CMK (cell line): ENCODE data around the gene CYP27A1.

Experiments used
- DNase-seq: peaks from one replicate; pipeline ENCODE4 v3.0.0-alpha.2; 2010; ENCODE audit warnings: low read depth

Gene CYP27A1

DNA sequence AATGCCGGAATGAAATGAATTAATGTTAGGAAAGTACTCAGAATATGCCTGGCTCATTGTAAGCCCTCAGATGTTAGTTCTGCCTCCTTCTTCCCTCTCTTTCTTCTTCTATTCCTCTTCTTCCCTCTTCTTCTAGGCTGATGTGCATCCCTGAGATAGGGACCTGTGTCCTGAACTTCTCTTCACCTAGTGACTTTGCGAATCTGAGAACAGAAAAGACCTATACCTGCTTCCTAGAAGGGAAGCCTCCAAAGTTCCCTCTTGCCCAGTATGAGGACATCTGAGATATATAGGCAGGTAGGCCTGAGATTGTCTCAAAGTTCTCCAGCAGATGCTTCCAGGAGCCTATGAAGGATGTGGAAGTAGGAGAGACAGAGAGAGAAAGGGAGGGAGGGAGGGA lies 8.1 kb upstream of the CYP27A1 start:
- DNase-seq, result no peak

DNA sequence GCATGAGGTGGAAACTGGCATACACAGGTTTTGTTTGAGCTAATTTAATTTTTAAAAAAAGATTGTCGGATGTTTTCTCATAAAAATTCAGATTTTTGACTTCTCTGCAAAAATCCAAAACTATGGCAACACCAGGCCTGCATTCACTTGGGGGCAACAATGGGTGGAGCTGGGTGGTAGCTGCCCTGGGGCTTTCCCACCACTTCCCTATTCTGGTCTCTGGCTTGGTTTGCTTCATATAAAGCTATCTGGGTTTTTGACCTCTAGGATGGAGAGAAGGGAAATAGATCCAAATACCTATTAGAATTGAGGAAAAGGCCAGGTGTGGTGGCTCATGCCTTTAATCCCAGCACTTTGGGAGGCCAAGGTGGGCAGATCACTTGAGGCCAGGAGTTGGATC lies 5.5 kb upstream of the CYP27A1 start:
- DNase-seq, result no peak

DNA sequence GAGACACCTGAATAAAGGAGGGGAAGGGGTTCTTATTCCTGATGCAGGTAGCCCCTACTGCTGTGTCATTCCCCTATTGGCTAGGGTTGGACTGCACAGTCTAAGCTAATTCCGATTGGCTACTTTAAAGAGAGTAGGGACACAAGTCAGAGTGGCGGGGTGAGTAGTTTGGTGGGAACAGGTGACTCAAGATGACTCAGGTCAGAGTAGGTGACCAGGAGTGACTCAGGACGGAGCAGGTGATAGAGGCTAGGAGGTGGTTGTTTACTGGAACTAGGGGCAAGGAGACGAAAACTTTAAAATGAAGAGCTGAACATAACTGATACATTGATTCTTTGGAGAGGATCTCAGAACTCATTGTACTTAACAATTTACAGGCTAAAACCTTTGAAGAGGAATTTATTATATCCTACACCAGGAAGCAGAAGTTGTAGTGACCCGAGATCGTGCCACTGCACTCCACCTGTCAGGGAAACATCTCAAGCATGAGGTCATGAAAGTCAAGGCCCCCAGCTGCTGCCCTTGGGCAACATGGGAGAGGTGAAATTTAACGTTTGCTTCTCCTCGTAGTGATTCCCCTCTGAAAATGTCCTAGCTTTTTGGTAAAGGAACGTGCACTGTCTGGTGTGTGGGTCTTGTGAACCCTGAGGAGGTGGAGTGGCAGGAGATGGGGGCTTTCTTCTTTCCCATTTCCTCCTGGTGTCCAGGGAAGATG lies 4.5 kb upstream of the CYP27A1 start:
- DNase-seq, result no peak

DNA sequence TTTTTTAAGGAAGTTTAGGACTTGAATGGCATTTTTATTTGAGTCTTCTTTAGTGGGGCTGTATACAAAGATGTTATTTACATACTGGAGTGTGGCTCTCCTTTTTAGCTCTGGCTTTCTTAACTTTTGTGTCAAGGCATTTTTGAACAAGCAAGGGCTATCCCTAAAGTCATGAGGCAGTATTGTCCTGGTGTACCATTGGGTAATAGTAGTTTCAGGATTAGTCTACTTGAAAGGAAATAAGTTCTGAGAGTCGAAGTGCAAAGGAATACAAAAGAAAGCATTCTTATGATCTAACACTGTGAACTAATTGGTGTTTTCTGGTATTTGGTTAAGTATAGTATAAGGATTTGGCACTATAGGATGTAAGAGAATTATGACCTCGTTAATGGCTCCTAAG lies 1.9 kb upstream of the CYP27A1 start:
- DNase-seq, result no peak

DNA sequence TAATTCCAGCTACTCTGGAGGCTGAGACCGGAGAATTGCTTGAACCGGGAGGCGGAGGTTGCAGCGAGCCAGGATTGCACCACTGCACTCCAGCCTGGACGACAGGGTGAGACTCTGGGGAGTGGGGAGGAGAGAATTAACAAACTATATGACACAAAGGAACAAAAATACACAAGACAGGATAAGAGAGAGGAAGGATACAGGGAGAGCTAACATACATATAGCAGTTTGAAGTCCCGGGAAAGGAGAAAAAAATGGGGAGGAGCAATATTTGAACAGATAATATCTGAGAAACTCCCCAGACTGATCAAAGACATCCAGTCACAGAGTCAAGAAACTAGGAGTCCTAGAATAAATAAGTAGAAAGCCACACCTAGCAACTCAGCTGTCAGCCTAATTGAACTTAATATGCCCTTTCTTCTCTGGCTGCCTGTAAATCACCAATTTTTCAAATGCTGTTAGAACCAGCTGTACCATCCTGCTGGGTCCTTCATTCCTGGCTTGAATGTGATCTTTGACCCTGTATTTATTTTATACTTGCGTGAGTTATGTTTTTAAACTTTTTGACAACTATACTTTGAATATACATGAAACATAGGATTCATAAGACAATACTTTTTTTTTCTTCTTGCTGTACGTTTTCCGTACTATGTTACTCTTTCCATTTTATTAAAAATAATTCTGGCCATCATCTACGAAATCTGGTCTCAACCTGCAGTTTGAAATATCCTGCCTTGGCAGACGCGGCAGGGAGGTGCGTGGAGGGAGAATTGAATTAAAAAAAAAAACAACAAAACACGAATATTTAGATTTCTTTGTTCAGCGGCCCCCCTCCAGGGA lies 876 bp upstream of the CYP27A1 start:
- DNase-seq, result no peak

DNA sequence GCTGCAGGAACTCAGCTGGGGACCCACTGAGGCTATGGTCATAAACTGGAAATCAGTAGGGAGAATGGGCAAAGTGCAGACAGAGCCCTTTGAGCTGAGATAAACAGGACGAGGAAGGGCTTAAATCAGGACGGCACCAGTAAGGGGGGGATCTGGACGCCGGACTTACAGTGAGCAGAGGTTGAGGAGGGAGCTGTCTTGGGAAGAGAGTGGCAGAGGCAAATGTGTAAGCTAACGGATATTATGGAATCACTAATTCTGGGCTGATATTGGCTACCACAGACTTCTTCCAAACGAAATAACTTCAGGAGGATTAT lies 539 bp downstream of the CYP27A1 start:
- no peak for DNase-seq

DNA sequence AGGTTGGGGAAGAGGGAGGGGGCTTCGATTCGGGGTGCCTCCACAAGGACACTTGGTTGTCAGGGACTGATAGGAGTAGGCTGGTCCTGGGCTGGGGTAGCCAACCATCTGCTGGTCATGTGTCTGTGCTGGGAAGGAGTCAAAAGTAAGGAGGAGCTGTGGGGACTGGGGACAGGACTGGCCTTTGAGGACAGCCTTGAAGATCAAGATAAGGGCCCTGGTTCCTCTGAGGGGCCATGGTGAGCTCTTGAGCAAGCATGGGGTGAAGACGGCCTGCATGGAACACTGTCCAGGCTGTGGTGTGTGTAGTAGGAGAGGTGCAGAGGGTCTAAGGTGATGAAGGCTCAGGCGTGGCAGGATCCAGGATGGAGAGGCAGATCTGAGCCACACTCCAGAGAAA lies 1.7 kb downstream of the CYP27A1 start:
- DNase-seq, result no peak

DNA sequence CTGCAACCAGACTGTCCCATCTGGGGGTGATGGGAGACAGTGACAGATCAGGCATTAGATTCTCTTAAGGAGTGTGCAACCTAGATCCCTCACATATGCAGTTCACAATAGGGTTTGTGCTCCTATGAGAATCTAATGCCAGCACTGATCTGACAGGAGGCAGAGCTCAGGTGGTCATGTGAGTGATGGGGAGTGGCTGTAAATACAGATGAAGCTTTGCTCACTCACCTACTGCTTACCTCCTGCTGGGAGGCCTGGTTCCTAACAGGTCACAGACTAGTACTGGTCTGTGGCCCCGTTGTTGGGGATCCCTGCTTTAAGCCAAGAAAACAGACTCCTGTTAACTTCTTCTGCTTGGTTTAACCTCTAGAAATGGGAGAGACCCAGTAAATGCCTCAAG lies 3.2 kb downstream of the CYP27A1 start:
- DNase-seq, result no peak

DNA sequence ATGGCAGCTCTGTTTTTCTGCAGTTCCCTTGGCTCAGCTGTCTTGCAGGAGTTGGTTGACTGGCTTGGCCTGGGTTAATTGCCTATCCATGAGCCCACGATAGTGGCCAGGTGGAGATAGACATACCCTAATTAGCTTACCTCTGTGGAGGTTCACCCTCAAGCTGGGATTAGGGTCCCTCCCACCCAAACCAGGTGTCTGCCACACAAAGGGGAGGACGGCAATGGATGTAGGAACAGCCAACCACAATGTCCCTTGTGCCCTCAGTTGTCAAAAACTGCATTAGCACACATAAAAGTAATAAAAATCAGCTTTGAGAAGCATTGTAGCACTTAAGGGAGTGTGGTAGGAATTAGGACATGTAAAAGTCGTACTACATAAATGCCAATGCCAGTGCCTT lies 4.2 kb downstream of the CYP27A1 start:
- no peak for DNase-seq

DNA sequence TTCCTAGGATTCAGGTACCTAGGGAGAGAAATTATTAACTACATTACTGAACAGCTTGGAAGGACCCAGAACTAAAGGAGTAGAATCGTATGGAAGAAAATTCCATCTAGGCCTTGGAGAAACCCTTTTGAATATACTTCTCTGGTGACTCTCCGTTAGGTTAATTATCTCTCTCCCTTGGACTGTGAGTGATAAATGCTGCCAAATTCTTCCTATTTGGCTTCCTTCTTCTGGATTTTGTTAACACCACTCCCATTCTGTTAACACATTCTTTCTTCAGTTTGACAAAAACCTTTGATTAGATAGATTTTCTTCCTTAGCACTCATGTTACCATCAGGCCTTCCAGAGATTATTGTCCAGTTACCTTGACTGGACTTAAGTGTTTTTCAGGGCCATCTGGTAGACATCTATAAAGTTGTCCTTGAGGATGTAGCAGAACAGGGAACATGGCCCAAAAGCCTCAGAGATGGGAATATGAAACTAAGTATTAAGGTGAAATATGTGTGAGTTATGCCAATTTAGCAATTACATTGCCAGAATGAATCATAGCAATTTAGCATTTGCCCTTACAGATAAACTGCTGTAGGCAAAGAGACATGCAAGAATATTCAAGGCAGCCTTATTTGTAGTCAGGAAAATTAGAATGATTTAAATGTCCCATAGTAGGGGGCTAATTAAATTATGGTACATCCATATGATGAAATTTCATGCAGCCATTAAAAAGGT lies 6.7 kb downstream of the CYP27A1 start:
- DNase-seq, result no peak

DNA sequence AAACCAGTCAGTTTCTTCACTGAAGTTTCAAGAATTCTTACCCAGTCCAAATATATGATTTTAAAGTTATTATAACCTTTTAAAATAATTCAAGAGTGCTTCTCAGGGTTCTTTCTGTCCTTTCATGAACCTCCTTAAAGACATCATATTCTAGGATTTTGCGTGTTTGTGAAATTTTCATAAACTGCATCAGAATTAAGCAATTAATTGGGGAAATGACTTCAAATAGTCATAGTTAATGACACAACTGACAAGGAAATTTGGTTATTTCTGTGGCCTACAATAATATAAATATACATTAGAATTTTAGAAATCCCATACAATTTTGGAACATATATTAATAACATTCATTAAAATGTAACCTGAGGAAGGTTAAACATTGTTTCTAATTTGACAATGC lies 10.5 kb downstream of the CYP27A1 start:
- no peak for DNase-seq

DNA sequence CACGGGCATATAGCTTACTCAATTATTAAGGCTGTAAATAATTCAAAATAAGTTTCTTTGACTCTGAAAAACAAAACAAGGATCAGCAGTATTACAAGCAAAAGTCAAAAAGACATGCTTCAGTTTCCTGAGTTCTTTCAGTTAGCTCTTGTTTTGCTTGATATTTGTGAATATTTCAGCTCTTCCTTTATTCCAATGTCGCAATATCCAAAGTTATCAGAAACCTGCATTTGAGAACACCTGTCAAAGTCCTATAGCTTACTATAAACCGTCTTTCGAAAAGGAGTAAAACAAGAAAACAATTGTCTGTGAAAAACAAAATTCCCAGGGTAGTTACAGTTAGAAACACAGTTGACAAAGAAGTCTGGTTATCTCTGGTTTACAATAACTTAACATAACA lies 14.7 kb downstream of the CYP27A1 start:
- no peak for DNase-seq

DNA sequence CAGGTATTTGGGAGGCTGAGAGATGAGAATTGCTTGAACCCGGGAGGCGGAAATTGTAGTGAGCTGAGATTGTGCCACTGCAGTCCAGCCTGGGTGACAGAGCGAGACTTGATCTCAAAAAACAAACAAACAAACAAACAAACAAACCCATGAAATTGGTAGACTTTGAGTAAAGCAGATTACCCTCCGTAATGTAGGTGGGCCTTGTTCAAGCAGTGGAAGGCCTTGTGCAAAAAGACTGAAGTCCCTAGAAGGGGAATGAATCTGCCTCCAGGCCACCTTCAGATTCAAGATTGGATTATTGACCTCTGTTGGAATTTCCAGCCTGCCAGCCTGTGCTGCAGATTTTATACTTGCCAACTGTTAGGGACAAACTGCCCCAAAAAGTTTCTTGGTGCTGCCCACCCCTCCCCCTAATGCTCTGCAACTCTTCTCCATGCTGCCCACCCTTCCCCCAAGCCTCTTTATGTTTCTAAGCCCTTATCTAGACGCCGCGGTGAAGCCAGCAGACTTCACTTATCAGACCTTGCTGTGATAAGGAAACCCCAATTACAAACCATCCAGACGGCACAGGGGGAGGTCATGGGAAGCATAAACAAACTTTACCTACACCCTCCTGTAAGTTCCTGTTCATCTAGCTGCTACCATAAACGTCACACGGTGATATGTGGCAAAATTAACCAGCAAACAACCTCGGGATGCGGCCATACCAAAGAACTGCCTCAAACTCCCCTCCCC lies 17.0 kb downstream of the CYP27A1 start:
- DNase-seq, result peak; percentile 14

DNA sequence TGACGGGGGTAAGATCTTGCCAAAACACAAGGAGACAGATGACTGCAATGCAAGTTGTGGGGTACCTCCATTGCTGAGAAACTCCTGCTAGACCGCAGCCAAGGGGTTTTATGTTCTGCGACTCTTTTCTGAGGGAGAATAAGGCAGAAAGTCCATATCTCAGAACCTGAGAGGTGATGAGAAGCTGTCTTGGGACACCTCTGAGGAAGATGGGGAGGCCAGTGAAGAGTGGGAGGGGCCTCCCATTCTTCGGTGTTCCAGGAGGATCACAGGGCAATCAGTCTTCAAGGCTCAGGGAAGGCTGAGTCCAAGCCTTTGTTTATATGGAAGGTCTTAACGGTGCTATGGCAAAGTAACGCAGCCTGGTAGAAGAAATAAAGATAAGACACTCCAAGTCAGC lies 18.0 kb downstream of the CYP27A1 start:
- DNase-seq, result no peak

DNA sequence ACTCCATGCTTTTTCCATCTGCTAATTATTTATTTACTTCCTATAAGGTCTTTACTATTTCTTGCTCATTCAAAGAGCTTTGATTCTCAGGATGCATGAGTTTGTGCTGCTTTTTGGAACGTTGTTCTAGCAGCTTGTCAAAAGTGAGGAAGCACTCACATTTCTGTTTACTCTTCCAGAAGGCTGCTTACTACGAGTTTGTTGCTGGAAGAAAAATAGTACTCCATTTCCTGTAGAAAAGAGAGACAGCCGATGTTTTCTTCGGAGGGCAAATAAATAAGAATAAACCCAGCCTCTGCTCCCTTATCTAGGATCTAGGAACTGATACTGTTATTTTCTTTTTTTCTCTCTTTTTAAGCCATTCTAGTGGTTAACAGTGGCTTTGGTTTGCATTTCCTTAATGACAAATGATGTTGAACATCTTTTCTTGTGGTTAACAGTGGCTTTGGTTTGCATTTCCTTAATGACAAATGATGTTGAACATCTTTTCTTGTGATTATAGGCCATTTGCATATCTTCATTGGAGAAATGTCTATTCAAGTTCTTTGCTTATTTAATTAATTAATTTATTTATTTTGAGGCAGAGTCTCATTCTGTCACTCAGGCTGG lies 20.5 kb downstream of the CYP27A1 start:
- DNase-seq, result no peak

DNA sequence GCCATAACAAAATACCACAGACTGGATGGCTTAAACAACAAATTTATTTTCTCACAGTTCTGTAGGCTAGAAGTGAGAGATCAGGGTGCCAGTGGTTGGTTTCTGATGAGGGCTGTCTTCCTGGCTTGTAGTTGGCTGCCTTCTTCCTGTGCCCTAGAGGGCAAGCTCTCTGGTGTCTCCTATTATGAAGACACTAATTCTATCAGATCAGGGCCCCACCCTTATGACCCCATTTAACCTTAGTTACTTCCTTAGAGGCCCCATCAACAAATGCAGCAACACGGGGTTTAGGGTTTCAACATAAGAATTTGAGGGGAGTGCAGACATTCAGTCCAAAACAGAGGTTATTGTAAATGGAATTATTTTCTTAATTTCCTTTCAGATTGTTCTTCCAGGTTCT lies 22.9 kb downstream of the CYP27A1 start:
- DNase-seq, result no peak

DNA sequence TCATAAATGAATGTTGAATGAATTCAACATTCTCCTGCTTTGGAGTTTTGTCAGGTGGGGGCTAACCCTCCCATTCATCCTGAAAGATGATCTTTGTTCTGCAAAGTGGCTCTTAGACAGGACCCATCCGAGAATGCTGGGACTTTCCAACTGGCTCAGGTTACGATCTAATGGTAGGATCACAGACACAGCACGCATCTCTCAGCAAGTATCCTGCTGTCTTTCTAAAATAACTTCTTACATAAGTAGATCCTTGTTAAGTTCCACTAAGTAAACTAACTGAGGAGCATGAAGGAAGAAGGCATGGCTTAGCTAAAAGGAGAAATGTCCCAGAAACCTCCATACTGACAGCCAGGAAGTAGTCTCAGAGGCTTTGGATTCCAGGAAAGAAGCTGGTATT lies 23.7 kb downstream of the CYP27A1 start:
- DNase-seq, result no peak

DNA sequence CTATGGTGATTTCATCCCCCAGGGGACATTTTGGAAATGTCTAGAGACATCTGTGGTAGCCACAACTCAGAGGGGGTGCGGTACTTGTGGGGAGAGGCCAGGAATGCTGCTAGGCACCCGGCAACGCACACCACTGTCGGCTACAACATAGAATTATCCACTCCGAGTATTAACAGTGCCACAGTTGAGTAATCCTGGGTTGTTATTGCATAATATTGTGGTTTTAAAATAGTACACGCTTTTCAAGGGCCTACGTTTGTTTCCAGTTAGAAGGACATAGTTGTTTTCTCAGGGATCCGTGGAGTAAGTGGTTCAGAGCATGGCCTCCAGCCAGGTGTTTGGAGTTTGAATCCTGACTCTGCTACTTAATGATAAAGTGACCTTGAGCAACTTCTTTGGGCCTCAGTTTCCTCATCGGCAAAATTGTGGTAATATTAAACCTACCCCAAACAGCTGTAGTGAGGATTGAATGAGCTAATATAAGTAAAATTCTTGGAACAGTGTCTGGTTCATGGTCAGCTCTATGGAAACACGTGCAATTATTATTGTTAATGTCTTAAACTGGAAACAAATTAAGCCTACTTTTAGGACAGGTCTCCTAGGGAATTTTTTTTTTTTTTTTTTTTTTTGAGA lies 24.5 kb downstream of the CYP27A1 start:
- no peak for DNase-seq

DNA sequence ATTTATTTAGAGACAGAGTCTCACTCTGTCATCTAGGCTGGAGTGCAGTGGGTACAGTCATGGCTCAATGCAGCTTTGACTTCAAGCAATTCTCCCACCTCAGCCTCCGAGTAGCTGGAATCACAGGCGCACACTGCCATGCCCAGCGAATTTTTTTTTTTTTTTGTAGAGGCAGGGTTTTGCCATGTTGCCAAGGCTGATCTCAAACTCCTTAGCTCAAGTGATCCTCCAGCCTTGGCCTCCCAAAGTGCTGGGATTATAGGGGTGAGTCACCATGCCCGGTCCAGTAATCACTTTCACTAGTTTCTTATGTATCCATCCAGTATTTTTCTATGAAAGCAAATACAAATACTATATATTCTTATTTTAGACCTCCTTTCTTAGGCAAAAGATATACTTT lies 25.7 kb downstream of the CYP27A1 start:
- DNase-seq, result no peak

DNA sequence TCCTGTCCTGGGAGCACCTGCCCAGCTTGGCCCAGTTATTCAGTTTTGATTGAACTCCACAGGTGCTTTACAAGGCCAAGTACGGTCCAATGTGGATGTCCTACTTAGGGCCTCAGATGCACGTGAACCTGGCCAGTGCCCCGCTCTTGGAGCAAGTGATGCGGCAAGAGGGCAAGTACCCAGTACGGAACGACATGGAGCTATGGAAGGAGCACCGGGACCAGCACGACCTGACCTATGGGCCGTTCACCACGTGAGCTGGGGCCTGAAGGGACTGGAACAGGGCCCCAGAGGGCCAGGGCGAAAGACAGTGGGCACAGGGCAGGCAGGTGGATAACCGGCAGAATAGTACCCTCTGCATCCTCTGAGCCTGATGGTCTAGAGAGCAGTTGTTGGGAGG lies 27.6 kb downstream of the CYP27A1 start:
- DNase-seq, result no peak

DNA sequence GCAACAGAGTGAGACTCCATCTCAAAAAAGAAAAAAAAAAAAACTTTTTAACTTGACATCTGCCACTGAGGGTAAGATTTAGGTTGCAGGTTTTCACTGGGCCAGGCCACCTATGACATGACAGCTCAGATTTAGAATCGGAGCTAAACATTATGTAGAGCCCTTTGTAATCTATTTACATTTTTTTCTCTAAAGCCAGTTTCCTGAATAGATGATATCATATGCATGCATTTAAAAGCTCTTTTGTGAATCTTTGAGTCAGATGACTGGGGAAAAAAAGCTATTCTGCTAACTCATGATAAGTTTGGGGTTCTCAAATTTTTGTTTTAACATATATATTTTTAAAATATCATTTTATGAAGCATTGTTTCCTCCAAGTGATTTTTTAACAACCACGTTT lies 28.3 kb downstream of the CYP27A1 start:
- DNase-seq, result no peak

DNA sequence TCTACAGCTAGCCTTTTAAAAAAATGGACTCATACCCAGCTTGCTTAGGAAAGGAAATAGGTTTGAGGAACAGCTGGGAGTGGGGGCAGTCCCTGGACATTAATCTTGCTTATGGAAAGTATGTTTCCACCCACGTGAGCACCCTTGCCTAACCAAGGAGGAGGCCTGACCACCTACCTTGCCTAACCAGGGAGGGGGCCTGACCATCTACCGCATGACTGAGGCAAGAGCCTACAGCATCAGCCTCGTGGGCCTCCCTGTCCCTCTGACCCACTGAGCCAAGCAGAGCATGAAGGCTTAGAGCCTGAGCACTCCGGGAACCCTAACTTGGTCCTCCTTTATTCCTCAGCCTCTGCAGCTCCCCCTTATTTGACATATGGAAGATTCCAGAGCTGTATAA lies 29.4 kb downstream of the CYP27A1 start:
- no peak for DNase-seq
